ENCODE results near the gene EEFSEC. TPM values are rescaled to one million over a fixed set of nuclear protein-coding genes. Genes with fewer than 3 reads are reported as not detected.

The EEFSEC gene
- total RNA-seq, 1 experiment from 2014 or later: 14.0 TPM

GRCh38 chr3:128203169-128203568, 49.9 kb downstream of the EEFSEC start:
- Mint-ChIP-seq H3K27me3 (ENCODE audit: insufficient read depth, unreplicated experiment) (no peaks in the 10 kb centered on the region), H3K4me1 (ENCODE audit: low read depth, unreplicated experiment) (no peaks in the 10 kb centered on the region), H3K4me3 (ENCODE audit: unreplicated experiment) (no peak overlapping the region), H3K36me3 (ENCODE audit: insufficient read depth, unreplicated experiment) (peaks cover 5% of the 10 kb centered on the region), H3K9me3 (ENCODE audit: unreplicated experiment) (no peaks in the 10 kb centered on the region), H3K27ac (ENCODE audit: unreplicated experiment) (no peak overlapping the region)
- BruUV-seq (replicated peaks): no TSS peak
- intact Hi-C loops (cut with micrococcal nuclease; ENCODE audit: unreplicated experiment): no loop called here
- Histone ChIP-seq H3K9me3 (0 out of 2 replicates have a peak, but pooled peaks cover 3% of the 10 kb centered on the region), H3K4me3 (ENCODE audit: low read depth, low read length) (no peak overlapping the region), H3K36me3 (ENCODE audit: control insufficient read depth, insufficient read depth, low read length) (no peaks in the 10 kb centered on the region), H3K4me1 (no peaks in the 10 kb centered on the region), H3K27me3 (replicated peaks; ENCODE audit: control insufficient read depth, insufficient read depth, low read length) (no peaks in the 10 kb centered on the region)
- no peak for TF ChIP-seq CTCF (IDR thresholded peaks at IDR 0.05; ENCODE audit: insufficient read depth in 1 of 2, low read depth in 1 of 2, low read length in 1 of 2, severe bottlenecking in 1 of 2, unreplicated experiment in 1 of 2)
- DNase-seq: no peak
- ChIA-PET POLR2A (no interaction called here), CTCF (no interaction called here)

- intact Hi-C loops (cut with micrococcal nuclease; ENCODE audit: unreplicated experiment): no loop called here
Measured at GRCh38 chr3:128205558-128206145, 52.4 kb downstream of the EEFSEC start.

GRCh38 chr3:128207951-128208350, 54.7 kb downstream of the EEFSEC start:
- Mint-ChIP-seq H3K9me3 (ENCODE audit: unreplicated experiment) (no peaks in the 10 kb centered on the region), H3K27me3 (ENCODE audit: insufficient read depth, unreplicated experiment) (no peaks in the 10 kb centered on the region), H3K4me3 (ENCODE audit: unreplicated experiment) (no peak overlapping the region), H3K36me3 (ENCODE audit: insufficient read depth, unreplicated experiment) (peaks cover 5% of the 10 kb centered on the region), H3K27ac (ENCODE audit: unreplicated experiment) (no peak overlapping the region), H3K4me1 (ENCODE audit: low read depth, unreplicated experiment) (no peaks in the 10 kb centered on the region)
- ChIA-PET CTCF (no interaction called here), POLR2A (no interaction called here)
- intact Hi-C loops (cut with micrococcal nuclease; ENCODE audit: unreplicated experiment): no loop called here
- no TSS peak for BruUV-seq (replicated peaks)
- DNase-seq: no peak
- no peak overlapping the region for H3K4me3 ChIP-seq (ENCODE audit: low read depth, low read length)
- H3K27me3 ChIP-seq (replicated peaks; ENCODE audit: control insufficient read depth, insufficient read depth, low read length): no peaks in the 10 kb centered on the region
- H3K36me3 ChIP-seq (ENCODE audit: control insufficient read depth, insufficient read depth, low read length): no peaks in the 10 kb centered on the region
- H3K4me1 ChIP-seq: no peaks in the 10 kb centered on the region
- TF ChIP-seq CTCF (IDR thresholded peaks at IDR 0.05; ENCODE audit: insufficient read depth in 1 of 2, low read depth in 1 of 2, low read length in 1 of 2, severe bottlenecking in 1 of 2, unreplicated experiment in 1 of 2): no peak
- no peaks in the 10 kb centered on the region for H3K9me3 ChIP-seq

More at GRCh38 chr3:128205558-128206145, 52.4 kb downstream of the EEFSEC start:
- H3K4me1 ChIP-seq: no peaks in the 10 kb centered on the region
- H3K4me1 Mint-ChIP-seq (ENCODE audit: low read depth, unreplicated experiment): no peaks in the 10 kb centered on the region
- no peak overlapping the region for H3K4me3 ChIP-seq (ENCODE audit: low read depth, low read length)
- no peaks in the 10 kb centered on the region for H3K36me3 ChIP-seq (ENCODE audit: control insufficient read depth, insufficient read depth, low read length)
- no peak for TF ChIP-seq CTCF (IDR thresholded peaks at IDR 0.05; ENCODE audit: insufficient read depth in 1 of 2, low read depth in 1 of 2, low read length in 1 of 2, severe bottlenecking in 1 of 2, unreplicated experiment in 1 of 2)
- CTCF ChIA-PET: no interaction called here
- DNase-seq: no peak
- H3K27ac Mint-ChIP-seq (ENCODE audit: unreplicated experiment): no peak overlapping the region
- no peaks in the 10 kb centered on the region for H3K27me3 ChIP-seq (replicated peaks; ENCODE audit: control insufficient read depth, insufficient read depth, low read length)
- no peaks in the 10 kb centered on the region for H3K27me3 Mint-ChIP-seq (ENCODE audit: insufficient read depth, unreplicated experiment)
- POLR2A ChIA-PET: no interaction called here
- 0 out of 2 replicates have a peak, but pooled peaks cover 3% of the 10 kb centered on the region for H3K9me3 ChIP-seq
- no peak overlapping the region for H3K4me3 Mint-ChIP-seq (ENCODE audit: unreplicated experiment)
- peaks cover 5% of the 10 kb centered on the region for H3K36me3 Mint-ChIP-seq (ENCODE audit: insufficient read depth, unreplicated experiment)
- H3K9me3 Mint-ChIP-seq (ENCODE audit: unreplicated experiment): no peaks in the 10 kb centered on the region
- no TSS peak for BruUV-seq (replicated peaks)
